HepG2 (cell line): ENCODE results near the gene TMEM258. TPM values are rescaled to one million over a fixed set of nuclear protein-coding genes. Genes with fewer than 3 reads are reported as not detected.

Experiments used
- ATAC-seq: fragments of 200-7000 bp; cut with Tn5 transposase; 3 replicates; pipeline ENCODE4 v1.9.1; 2020; ENCODE audit warnings: mild to moderate bottlenecking, moderate library complexity
- BruUV-seq: library from RNA; stranded (reverse); fragments of 400-500 nt; replicated peaks from 2 replicates; lab custom pipeline; 2021; lab: Mats Ljungman, UMichigan
- CTCF ChIA-PET: fragments of 300-600 bp; formaldehyde crosslinking; extraction: SDS; loops from one replicate; lab custom pipeline; 2021; ENCODE audit warnings: low total read pairs, inconsistent platforms, low intra/inter-chr PET ratio; lab: Yijun Ruan, JAX
- POLR2A ChIA-PET: fragments of 350-600 bp; sonication (Branson Sonifier 250); formaldehyde crosslinking; loops from one replicate; lab custom pipeline; 2020; ENCODE audit warnings: antibody characterized with exemption, inconsistent platforms; lab: Yijun Ruan, JAX
- DNase-seq: peaks from one replicate; pipeline ENCODE4 v3.0.0-alpha.2; 2015; ENCODE audit warnings: low spot score
- FAIRE-seq: peaks from 3 replicates; lab custom pipeline; 2011; peaks lifted over from hg19 to GRCh38; lab: Jason Lieb, UNC
- H2AFZ ChIP-seq: one replicate; pipeline ENCODE4 v1.6.1; 2011; ENCODE audit warnings: low read length, inconsistent platforms
- H3K27ac ChIP-seq: fragments of 300-600 bp; 3 replicates; pipeline ENCODE4 v1.8.0; 2011; ENCODE audit warnings: mixed run types, mild to moderate bottlenecking, mixed read lengths, low read length, inconsistent platforms; ENCODE audit not compliant: insufficient read depth; ENCODE audit errors: extremely low read length
- H3K27me3 ChIP-seq, 2 experiments: fragments of 200-600 bp in 1 of 2; 2 replicates in 1 of 2; 3 replicates in 1 of 2; pipeline versions ENCODE4 v1.6.0 to v1.8.0; 2011; ENCODE audit warnings: low read length in 2 of 2, mild to moderate bottlenecking in 2 of 2, moderate library complexity in 2 of 2, inconsistent platforms in 1 of 2; ENCODE audit not compliant: insufficient read depth in 2 of 2, control insufficient read depth in 1 of 2
- H3K36me3 ChIP-seq, 2 experiments: fragments of 200-600 bp in 1 of 2; replicated peaks in 1 of 2; 2 replicates in 1 of 2; 3 replicates in 1 of 2; pipeline versions ENCODE4 v1.5.1 to v1.8.0; 2011; ENCODE audit warnings: low read length in 2 of 2, inconsistent platforms in 1 of 2; ENCODE audit not compliant: insufficient read depth in 2 of 2, control insufficient read depth in 1 of 2
- H3K4me1 ChIP-seq: 2 replicates; pipeline ENCODE4 v1.5.1; 2012; ENCODE audit warnings: low read length, inconsistent platforms; ENCODE audit not compliant: insufficient read depth
- H3K4me2 ChIP-seq: 2 replicates; pipeline ENCODE4 v1.6.0; 2011; ENCODE audit warnings: low read depth, low read length, inconsistent platforms
- H3K4me3 ChIP-seq, 3 experiments: fragments of 200-600 bp in 1 of 3; sonication (generic), shearing (Covaris generic) in 1 of 3; replicated peaks in 1 of 3; 2 replicates each; pipeline ENCODE4 v1.5.1; 2011 to 2016; ENCODE audit warnings: low read length in 3 of 3, inconsistent platforms in 2 of 3, low read depth in 2 of 3, mild to moderate bottlenecking in 2 of 3, control low read depth in 1 of 3, mixed read lengths in 1 of 3; ENCODE audit not compliant: insufficient read depth in 1 of 3
- H3K79me2 ChIP-seq: one replicate; pipeline ENCODE4 v1.6.1; 2011; ENCODE audit warnings: low read length, inconsistent platforms; ENCODE audit not compliant: insufficient read depth
- H3K9ac ChIP-seq: 2 replicates; pipeline ENCODE4 v1.6.0; 2011; ENCODE audit warnings: mild to moderate bottlenecking, low read depth, low read length, inconsistent platforms; ENCODE audit not compliant: insufficient read depth
- H3K9me3 ChIP-seq: 2 replicates; pipeline ENCODE4 v1.5.1; 2012; ENCODE audit warnings: mild to moderate bottlenecking, low read length
- H4K20me1 ChIP-seq: 2 replicates; pipeline ENCODE4 v1.6.0; 2011; ENCODE audit warnings: inconsistent platforms, mild to moderate bottlenecking, low read length, moderate library complexity; ENCODE audit not compliant: insufficient read depth
- ATRX ChIP-seq: sonication (generic); formaldehyde crosslinking; IDR thresholded peaks from 2 replicates; pipeline ENCODE4 v1.4.0; 2020; ENCODE audit warnings: missing genetic modification reagents, borderline replicate concordance
- CBX5 ChIP-seq: sonication (generic); formaldehyde crosslinking; IDR thresholded peaks from 2 replicates; pipeline ENCODE4 v1.4.0; 2020; ENCODE audit warnings: missing genetic modification reagents, borderline replicate concordance
- ETV5 ChIP-seq: IDR thresholded peaks from 2 replicates; pipeline ENCODE4 v1.6.1; 2018; ENCODE audit warnings: missing biosample characterization, missing genetic modification reagents, inconsistent platforms, borderline replicate concordance
- FOXK2 ChIP-seq: fragments of 450-650 bp; IDR thresholded peaks from 2 replicates; pipeline ENCODE4 v1.6.1; 2016
- GABPB1 ChIP-seq: IDR thresholded peaks from 2 replicates; pipeline ENCODE4 v1.6.1; 2016; ENCODE audit warnings: mild to moderate bottlenecking, missing genetic modification reagents, moderate library complexity, missing compliant biosample characterization
- KDM5B ChIP-seq: sonication (generic); formaldehyde crosslinking; IDR thresholded peaks from 2 replicates; pipeline ENCODE4 v1.4.0; 2020; ENCODE audit warnings: missing genetic modification reagents, mild to moderate bottlenecking, borderline replicate concordance
- KLF13 ChIP-seq: sonication (generic); formaldehyde crosslinking; IDR thresholded peaks from 2 replicates; pipeline ENCODE4 v1.4.0; 2020; ENCODE audit warnings: mild to moderate bottlenecking, missing genetic modification reagents
- NR2F6 ChIP-seq, 2 experiments: IDR thresholded peaks; 2 replicates each; pipeline ENCODE4 v1.6.1; 2016; ENCODE audit warnings: antibody characterized with exemption in 1 of 2, mild to moderate bottlenecking in 1 of 2
- PHF8 ChIP-seq: sonication (generic); formaldehyde crosslinking; IDR thresholded peaks from 2 replicates; pipeline ENCODE4 v1.5.0; 2020; ENCODE audit warnings: missing genetic modification reagents
- POLR2AphosphoS2 ChIP-seq: IDR thresholded peaks from 2 replicates; pipeline ENCODE4 v1.6.1; 2011; ENCODE audit warnings: low read depth, low read length, improper control_type of control experiment
- SAP130 ChIP-seq: IDR thresholded peaks from 2 replicates; pipeline ENCODE4 v1.6.1; 2016; ENCODE audit warnings: low read depth
- TAF1 ChIP-seq: sonication (generic); formaldehyde crosslinking; IDR thresholded peaks from 2 replicates; pipeline ENCODE4 v1.4.0; 2020; ENCODE audit warnings: missing genetic modification reagents
- THRA ChIP-seq: sonication (generic); formaldehyde crosslinking; IDR thresholded peaks from 2 replicates; pipeline ENCODE4 v1.4.0; 2020; ENCODE audit warnings: missing genetic modification reagents, borderline replicate concordance
- ZNF724P ChIP-seq: sonication (generic); formaldehyde crosslinking; IDR thresholded peaks from 2 replicates; pipeline ENCODE4 v1.8.0; 2022; ENCODE audit warnings: missing genetic modification reagents, borderline replicate concordance
- WGBS: methylation state at CpG from one replicate; pipeline ENCODE4 v1.1.6; 2017; ENCODE audit warnings: low lambda C conversion rate; 5-methylcytosine and 5-hydroxymethylcytosine counted together
- in situ Hi-C: cut with HindIII; loops from 2 replicates; pipeline ENCODE4 v1.10.0; 2017; ENCODE audit warnings: low pct_unique_long_range_greater_than_20kb; ENCODE audit not compliant: extremely low pct_ligation_motif_present
- intact Hi-C: fragments of 100-400 bp; cut with micrococcal nuclease; formaldehyde crosslinking; loops from one replicate; pipeline ENCODE4 v1.10.0; 2022; ENCODE audit not compliant: unreplicated experiment
- polyA plus RNA-seq, 8 experiments: library from polyadenylated mRNA; depleted of rRNA in 3 of 8; stranded (reverse) in 7 of 8; unstranded in 1 of 8; fragments of >200 nt; fragmentation: Illumina TruSeq in 4 of 8; extraction: Trizol in 4 of 8; gene quantifications; 2 replicates each; pipeline versions ENCODE4 v1.2.1 to v1.2.3, GENCODE V29; 2011 to 2016; ENCODE audit warnings: low read depth in 4 of 8, missing spikeins in 1 of 8, mixed read lengths in 1 of 8; ENCODE audit not compliant: insufficient read depth in 1 of 8
- total RNA-seq, 5 experiments: library from RNA; depleted of rRNA; stranded (reverse); fragments of >200 nt; fragmentation: Illumina TruSeq; extraction: Trizol; gene quantifications; 2 replicates each; pipeline ENCODE4 v1.2.3, GENCODE V29; 2016; ENCODE audit warnings: low read depth in 1 of 5
- TF ChIP-seq, protein P1 (sequence below): sonication (generic); formaldehyde crosslinking; IDR thresholded peaks from 2 replicates; pipeline ENCODE4 v1.4.0; 2020; ENCODE audit warnings: missing genetic modification reagents, borderline replicate concordance
- TF ChIP-seq, protein P2 (sequence below): sonication (generic); formaldehyde crosslinking; IDR thresholded peaks from 2 replicates; pipeline ENCODE4 v1.4.0; 2020; ENCODE audit warnings: missing genetic modification reagents

Gene TMEM258
- total and polyA plus RNA-seq, 2 of the 13 experiments (the other 11 are each of a cell fraction or from before 2014, with no cell fraction given), result 175 to 424 TPM

- Histone ChIP-seq H3K4me1 (peaks cover 70% of the 10 kb centered on the region), H3K27me3 (no peaks in the 10 kb centered on the region), H3K27ac (no peak overlapping the region), H3K79me2 (peaks cover 22% of the 10 kb centered on the region), H3K36me3 (no peaks in the 10 kb centered on the region), H3K4me3 (peak overlapping the region; percentile 33 to 68 (median 44)), H3K9me3 (no peaks in the 10 kb centered on the region), H3K4me2 (peak overlapping the region; percentile 94), H2AFZ (peak overlapping the region; percentile 23), H4K20me1 (no peaks in the 10 kb centered on the region), H3K9ac (peak overlapping the region; percentile 44)
- no TSS peak for BruUV-seq
- DNase-seq (peak; percentile 72), ATAC-seq (peak; percentile 4), FAIRE-seq (no peak)
- WGBS, result 1% methylated on average over 15 of the region's 21 CpGs
- POLR2A ChIA-PET, result interaction anchor here (0.6 to 6.2 kb wide), 10 partner anchors 16 to 84 kb away, joined by 3 to 43 read pairs (median 8); partner anchors contain the start of genes FEN1 and TMEM258
- CTCF ChIA-PET, result interaction anchor here (1.8 to 5.4 kb wide), 5 partner anchors 20 to 38 kb away, joined by 5 to 51 read pairs (median 24); no protein-coding TSS in a partner anchor
- in situ Hi-C loops (loop anchor here (5.0 kb wide), 1 partner anchor 33 kb away; no protein-coding TSS in a partner anchor), intact Hi-C loops (loop anchor here (2.0 kb wide), 1 partner anchor 19 kb away; no protein-coding TSS in a partner anchor)
- TF ChIP-seq KLF13 (CRISPR knock-in tag), result 0 out of 2 replicates have a peak, but pooled peaks have one; percentile 49
- 0 out of 2 replicates have a peak, but pooled peaks have one; percentile 16 for TF ChIP-seq CBX5
- TF ChIP-seq, protein P1, sequence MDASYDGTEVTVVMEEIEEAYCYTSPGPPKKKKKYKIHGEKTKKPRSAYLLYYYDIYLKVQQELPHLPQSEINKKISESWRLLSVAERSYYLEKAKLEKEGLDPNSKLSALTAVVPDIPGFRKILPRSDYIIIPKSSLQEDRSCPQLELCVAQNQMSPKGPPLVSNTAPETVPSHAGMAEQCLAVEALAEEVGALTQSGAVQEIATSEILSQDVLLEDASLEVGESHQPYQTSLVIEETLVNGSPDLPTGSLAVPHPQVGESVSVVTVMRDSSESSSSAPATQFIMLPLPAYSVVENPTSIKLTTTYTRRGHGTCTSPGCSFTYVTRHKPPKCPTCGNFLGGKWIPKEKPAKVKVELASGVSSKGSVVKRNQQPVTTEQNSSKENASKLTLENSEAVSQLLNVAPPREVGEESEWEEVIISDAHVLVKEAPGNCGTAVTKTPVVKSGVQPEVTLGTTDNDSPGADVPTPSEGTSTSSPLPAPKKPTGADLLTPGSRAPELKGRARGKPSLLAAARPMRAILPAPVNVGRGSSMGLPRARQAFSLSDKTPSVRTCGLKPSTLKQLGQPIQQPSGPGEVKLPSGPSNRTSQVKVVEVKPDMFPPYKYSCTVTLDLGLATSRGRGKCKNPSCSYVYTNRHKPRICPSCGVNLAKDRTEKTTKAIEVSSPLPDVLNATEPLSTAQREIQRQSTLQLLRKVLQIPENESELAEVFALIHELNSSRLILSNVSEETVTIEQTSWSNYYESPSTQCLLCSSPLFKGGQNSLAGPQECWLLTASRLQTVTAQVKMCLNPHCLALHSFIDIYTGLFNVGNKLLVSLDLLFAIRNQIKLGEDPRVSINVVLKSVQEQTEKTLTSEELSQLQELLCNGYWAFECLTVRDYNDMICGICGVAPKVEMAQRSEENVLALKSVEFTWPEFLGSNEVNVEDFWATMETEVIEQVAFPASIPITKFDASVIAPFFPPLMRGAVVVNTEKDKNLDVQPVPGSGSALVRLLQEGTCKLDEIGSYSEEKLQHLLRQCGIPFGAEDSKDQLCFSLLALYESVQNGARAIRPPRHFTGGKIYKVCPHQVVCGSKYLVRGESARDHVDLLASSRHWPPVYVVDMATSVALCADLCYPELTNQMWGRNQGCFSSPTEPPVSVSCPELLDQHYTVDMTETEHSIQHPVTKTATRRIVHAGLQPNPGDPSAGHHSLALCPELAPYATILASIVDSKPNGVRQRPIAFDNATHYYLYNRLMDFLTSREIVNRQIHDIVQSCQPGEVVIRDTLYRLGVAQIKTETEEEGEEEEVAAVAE (CRISPR knock-in tag), result no peak
- TF ChIP-seq ETV5 (CRISPR knock-in tag), result no peak
- 0 out of 2 replicates have a peak, but pooled peaks have one; percentile 51 for TF ChIP-seq KDM5B (CRISPR knock-in tag)
- 0 out of 2 replicates have a peak, but pooled peaks have one; percentile 14 for TF ChIP-seq PHF8 (CRISPR knock-in tag)
- no peak for TF ChIP-seq ATRX (CRISPR knock-in tag)
- TF ChIP-seq FOXK2, result no peak
- peak; percentile 25; the same call in 1 of the 2 replicates for TF ChIP-seq NR2F6 (IDR thresholded peaks at IDR 0.05)
- TF ChIP-seq NR2F6 (CRISPR knock-in tag; IDR thresholded peaks at IDR 0.05), result 0 out of 2 replicates have a peak, but pooled peaks have one; percentile 34
- no peak for TF ChIP-seq POLR2AphosphoS2
- peak; percentile 37; the same call in 1 of the 2 replicates for TF ChIP-seq GABPB1 (CRISPR knock-in tag)
- TF ChIP-seq ZNF724P, result 0 out of 2 replicates have a peak, but pooled peaks have one; percentile 21
- TF ChIP-seq THRA, result peak; percentile 60; the same call in 1 of the 2 replicates
- no peak for TF ChIP-seq SAP130 (CRISPR knock-in tag)
- TF ChIP-seq, protein P2, sequence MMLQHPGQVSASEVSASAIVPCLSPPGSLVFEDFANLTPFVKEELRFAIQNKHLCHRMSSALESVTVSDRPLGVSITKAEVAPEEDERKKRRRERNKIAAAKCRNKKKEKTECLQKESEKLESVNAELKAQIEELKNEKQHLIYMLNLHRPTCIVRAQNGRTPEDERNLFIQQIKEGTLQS (CRISPR knock-in tag), result no peak
- 0 out of 2 replicates have a peak, but pooled peaks have one; percentile 25 for TF ChIP-seq TAF1 (CRISPR knock-in tag)
These were observed 42.7 kb downstream of the TMEM258 start for GRCh38 chr11:61749591-61750217.
